Measurements from ENCODE around the gene SLC25A29.

DNA sequence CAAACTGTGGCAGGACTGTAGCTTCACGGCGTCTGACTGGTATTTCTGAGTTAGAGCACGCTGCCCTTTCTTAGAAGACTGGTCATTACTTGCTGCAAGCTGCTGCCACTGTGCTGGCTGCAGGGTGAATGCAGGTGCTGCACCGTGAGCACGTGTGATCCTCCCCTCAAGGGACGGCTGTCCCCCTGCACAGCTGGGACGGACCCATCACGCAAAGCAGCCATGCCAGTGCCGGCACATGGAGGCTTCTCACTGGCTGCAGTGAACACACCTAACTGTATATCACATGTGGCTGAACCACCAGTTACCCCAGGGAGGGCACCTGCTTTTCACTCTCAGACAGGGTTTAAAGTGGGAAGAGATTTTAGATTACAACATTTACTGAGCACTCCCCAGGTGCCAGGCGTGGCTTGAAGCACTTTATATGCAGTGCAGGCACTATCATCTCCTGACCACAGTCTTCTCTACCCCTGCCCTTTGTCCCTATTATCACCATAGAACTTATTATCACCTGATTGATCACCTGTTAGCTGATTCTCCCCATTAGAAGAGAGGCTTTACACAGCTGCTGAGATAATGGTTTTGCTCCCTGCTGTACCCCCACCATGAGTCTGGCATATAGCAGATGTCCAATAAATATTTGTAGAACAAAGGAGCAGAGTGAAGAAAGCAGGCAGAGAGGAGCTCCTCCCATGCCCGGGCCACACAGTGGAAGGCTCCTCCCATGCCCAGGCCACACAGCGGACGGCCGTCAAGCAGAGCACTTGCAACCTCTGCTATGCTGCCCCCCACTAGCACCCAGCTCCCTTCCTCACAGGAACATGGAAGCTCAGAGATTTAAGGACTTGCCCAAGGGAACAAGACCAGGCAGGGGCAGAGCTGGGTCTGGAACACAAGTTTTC is 42.8 kb upstream of the SLC25A29 start:
- TF ChIP-seq PREB (CRISPR knock-in tag; IDR thresholded peaks at IDR 0.05) (no peak), TCF7 (IDR thresholded peaks at IDR 0.05; ENCODE audit: low read depth) (no peak)
